Activated CD4-positive, CD25-positive, alpha-beta regulatory T cell treated with anti-CD3 and anti-CD28 coated beads, Interleukin-2, amount 50 U/mL, for 72 hours (primary cell): Measurements from ENCODE around the gene AGPAT3.

Source experiments
- DNase-seq: peaks from one replicate; pipeline ENCODE4 v3.0.0; 2021

The AGPAT3 gene

DNA sequence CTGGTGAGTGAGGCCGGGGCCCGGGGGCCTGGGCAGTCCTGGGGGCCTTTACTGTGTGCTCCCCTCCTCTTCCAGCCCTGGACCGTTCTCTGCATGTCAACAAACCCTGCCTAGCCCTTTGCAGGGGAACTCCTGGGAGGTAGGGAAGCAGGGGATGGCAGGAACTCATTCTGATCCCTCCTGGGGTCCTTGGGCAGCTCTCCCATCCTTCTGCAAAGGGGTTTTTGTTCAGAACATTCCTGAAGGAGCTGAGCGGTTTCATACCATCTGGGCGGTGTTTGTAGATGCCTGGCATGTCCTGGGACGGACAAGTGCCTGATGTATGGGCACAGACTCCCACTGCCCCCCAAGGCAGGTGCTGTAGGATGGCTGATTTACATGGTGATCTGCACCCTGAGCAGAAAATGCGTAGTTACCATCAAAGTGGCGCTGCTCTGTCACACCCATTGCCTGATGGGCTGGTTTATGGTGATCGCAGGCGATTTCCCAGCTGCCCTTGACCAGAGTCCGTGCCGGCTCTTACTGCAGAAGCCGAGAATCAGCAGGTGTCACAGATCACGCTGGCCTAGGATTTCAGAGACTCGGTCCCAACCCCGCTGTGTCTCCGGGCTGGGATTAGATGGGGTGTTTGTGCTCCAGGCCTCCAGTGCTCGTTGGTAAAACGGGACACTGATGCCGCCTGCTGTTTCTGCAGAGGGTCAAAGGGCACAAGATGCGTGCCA, 75.5 kb downstream of the AGPAT3 start:
- DNase-seq, result no peak

DNA sequence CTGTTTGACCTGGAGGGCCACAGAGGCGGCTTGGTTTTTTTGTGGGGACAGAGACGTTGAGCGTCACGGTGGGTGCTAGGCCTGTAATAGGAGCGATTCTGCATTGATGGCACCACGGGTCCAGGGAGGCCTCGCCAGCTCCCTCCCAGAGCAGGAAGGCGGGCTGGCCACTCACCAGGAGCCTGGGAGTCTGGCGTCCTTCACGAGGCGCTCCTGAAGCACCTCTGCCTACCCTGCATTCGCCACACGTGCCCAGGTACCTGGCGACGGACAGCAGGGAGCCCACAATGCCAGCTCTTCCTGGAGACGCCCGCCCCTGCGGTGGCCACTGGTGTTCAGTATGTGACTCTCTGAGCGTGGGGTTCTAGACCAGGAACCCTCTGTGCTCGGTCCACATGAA, 77.2 kb downstream of the AGPAT3 start:
- no peak for DNase-seq

DNA sequence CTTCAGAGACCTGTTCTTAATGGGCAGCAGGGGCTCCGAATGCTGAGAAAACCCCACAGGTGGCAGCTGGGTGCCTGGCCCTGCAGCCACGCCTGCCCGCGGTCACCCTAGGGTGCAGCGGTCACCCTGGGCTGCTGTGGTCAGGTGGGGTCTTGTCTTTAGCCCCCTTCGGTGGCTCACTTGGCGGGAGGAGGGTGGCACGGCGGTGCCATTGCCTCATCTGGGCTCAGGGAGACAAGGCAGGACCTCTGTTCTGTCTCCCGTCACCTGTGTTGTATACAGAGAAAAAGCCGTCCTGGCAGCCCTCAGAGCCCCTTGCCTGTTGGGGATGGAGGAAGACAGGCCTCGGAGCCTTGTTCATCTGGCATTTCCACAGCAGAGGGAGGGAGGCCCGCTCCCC, 77.6 kb downstream of the AGPAT3 start:
- DNase-seq, result no peak

DNA sequence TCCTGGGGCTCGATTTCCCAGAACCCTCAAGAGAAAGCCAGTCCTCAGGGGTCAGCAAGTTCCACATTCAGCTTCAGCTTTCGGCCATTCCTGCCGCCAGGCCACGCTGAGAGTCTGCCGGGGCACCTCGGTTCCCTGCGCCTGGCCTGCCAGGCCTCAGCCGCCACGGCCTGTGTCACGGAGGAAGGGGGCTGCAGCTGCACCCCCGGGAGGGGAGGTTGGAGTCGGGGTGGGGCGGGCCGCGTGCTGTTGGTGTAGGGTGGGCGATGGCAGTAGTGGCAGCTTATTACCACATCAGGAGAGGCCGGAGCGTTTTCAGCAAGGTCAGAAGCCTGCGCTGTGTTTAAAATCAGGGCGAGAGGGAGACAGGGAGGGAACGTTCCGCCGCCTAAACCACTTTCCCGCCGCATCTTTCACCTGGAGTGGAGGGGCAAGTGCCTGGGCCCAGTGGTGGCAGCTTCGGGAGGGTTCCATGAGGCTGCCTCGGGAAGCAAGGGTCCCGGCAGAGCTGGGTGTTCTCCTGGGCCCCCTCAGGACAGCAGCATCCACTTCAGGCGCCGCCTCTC, 78.6 kb downstream of the AGPAT3 start:
- no peak for DNase-seq

DNA sequence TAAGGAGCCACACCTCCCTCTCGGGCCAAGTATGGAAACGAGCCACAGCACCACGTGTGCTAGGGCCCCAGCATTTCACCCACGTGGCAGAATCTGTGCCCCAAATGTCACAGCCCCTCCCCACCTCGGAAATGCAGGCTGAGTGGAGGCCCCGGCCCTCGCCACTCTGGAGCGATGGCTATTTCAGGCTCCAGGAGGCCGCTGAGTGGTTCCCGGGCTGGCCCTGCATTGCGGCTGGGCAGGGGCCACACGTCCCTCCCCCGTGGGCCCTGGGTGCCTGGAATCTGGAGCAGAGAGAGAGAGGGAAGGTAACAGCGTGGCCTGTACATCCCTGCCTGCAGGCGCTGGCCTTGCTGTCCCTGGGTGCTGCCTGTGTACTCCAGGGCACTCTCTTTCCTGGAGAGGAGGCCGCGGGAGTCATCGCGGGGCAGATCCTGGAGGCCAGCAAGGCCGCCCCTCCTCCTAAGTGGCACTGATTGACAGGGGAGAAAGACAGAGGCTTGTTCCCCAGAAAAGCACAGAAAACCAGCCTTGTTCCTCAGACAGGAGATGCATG, 79.1 kb downstream of the AGPAT3 start:
- no peak for DNase-seq

DNA sequence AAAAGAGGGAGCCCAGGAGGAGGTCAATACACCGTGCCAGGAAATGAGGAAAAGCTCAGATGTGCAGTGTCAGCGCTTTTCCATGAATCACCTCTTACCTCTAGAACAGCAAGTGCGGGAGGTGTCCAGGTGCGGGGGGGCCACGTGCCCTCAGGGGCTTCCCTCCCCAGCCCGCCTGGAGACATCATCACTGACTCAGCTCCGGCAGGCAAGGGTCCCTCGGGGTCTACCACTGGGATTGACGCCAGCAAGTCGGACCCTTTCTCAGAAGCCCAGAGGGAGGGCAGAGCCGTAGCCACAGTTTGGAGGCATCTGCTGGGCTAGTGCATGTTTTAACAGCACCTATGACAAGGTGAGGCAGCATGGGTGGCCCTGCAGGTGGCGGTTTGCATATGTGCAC, 79.7 kb downstream of the AGPAT3 start:
- no peak for DNase-seq

DNA sequence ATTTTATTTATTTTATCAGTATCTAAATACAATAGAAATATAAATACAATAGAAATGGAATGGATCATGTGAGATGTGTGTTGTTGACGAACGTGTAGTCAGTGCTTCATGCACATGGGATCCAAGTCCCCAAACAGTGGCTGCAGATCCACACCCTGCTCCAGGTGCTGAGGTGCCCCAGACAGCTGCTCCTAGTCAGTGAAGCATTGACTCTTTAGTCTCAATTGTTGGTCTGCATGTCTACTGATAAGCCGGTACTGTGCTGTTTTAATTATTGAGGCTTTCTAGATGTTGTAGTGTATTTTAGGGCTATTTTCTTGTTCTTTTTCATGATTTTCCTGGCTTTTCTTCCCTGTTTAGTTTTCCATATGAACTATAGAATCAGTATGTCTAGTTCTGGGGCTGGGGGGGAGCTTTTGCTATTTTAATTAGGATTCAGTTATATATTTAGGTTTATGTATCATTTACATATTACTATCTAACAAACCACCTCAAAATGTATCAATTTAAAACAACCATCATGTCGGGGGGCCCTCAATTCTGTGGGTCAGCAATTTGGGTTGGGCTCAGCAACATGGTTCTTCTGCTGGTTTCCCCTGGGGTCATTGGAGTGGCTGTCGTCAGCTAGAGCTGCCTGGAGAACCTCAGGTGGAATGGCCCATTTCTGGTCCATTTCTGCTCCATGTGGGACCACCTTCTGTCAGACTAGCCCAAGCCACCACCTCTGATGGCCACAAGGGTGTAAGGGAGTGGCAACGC, 83.9 kb downstream of the AGPAT3 start:
- no peak for DNase-seq

DNA sequence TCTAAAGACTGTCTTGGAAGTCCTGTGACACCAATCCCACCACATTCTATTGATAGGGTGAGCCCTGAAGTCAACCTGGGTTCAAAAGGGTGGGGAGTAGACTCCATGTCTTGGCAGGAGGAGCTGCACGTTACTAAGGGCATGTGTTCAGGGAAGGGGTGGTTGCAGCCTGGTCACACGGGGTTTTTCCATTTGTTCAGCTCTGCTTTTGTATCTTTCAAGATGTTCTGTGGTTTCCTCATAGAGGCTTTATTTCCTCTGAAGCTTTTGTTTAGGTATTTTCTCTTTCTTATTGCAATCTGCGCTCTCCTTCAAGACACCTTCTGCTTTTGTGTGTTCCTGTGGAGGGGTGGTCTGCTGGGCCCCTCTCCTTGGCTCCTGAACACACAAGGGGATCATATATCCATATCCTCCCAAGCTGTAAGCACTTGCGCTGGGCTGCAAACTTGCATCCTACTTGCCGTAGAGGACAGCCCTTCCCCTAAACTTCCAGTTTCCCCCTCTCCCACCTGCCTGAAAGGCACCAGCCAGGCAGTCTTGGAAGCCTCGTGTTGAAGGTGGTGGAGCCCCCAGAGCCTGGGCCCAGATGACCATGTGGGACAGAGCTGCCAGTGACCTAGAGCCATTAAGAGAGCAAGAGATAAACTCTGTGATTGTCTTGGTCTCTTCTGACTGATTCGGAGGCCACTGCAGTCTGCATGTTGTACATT, 84.6 kb downstream of the AGPAT3 start:
- DNase-seq, result no peak

DNA sequence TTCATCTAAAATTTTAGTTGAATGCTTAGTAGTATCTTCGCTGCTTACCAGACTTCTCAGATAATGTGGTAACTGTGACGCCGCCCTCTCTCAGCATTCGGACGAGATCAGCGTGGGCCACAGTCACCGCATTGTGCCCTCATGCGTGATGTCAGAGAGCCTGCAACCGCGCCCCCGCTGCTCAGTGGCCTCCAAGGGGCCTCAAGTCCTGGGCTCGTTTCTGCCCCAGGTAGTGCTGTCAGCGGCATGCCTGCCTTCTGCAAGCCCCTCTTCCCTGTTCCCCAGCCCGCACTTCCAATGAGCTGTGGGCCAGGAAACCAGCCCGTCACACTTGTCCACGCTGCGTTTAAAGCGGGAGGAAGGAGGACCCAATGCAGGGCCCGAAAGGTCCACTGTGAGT, 85.5 kb downstream of the AGPAT3 start:
- DNase-seq, result no peak

DNA sequence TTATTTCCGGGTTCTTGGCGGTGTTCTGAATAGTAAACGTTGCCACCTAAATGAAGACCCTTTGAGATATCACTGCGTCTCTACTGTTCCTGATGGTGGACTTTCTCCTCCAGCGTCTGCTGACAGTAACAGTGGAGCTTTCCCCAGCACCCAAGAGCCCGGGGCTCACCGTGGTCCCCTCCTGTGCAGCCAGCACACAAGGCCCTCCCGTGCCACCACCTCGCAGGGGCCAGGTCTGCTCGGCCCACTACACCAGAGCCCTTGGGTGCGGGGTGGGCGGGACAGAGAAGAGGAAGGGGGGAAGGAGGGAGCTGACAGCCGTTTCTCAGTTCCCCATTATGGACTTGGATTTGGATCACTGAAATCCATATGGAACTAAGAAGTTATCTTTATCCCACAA, 85.9 kb downstream of the AGPAT3 start:
- DNase-seq, result no peak

DNA sequence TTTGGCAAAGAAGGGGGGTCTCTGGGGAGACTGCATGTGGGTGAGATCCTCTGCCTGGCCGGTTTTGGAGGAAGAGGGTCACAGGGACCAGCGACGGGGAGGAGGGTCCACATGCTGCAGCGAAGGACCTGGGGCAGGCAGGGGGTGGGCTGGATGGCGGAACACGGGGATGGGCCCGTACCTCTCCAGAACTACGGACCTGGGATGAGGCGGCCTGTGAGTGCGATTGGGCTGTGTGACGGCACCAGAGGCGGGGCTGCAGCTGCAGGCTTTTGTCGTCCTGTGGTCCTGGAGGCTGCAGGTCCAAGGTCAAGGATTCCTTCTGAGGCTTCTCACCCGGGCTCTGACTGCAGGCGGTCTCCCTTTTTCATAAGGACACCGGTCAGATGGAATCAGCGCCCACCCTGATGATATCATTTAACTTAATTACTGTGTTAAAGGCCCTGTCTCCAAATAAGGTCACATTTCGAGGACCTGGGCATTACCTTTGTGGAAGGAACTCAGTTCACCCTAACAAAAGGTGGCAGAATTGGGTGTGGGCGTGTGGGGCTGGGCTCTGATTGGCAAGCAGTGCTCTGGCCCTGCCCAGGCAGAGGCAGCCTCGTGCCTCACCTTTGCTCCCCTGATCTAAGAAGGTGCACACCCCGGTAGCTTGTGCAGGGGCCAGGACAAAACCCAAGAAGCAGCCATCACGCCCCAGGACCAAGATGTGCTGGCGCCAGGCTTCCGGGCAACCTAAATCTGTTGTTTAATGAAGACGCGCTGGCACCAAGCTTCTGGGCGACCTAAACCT, 87.1 kb downstream of the AGPAT3 start:
- DNase-seq, result no peak

DNA sequence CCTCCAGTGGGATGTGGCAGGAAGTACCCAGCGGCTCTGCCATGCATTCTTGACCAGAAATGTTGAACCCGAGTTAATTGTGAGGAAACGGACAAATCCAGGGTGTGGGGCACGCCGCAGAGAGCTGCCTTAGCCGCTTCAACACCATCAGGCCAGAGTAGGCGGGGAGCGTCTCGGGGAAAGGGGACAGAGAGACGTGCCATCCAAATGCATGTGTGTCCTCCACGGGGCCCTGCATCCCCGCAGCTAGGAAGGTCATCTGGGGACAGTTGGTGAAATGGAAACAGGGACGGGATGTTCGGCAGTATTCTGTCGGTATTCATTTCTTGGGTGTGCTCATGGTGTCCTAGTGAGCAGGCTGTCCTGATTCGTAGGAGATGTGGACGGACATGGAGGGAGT, 88.0 kb downstream of the AGPAT3 start:
- no peak for DNase-seq

DNA sequence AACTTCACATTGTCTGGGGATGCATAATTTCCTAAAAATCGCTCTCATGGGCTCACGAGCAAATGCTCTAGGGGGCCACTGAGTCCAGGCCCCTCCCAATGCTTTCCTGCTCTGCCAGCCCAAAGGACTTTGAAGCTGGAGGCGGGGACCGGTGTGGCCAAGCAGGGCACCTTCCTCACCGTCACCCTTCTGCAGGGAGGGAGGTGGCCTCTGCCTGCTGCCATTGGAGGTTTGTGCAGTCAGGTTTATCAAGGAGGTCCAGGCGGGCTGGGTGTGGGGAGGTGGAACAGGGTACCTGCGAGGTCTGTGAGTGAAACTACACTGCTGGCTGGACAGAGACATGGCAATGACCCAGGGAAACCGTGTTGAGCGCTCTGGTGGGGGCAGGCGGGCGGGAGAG, 89.0 kb downstream of the AGPAT3 start:
- DNase-seq, result no peak

DNA sequence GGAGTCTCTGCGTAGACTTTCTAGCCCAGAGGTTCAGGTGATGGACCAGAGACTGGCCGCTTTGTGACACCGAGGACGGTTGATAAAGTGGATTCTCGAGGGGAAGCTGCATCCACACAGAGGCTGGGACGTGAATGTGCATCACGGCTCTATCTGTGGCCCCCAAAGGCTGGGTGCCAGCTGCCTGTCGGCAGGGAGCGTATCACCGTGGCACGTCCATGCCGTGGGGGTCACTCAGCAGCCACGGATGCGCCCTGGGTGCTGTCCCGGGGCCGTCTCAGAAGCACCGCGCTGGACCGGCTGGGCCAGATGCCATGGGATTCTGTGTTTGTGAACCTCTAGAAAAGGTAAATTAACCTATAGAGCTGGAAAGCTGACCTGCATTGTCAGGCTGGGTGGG, 89.9 kb downstream of the AGPAT3 start:
- DNase-seq, result no peak

DNA sequence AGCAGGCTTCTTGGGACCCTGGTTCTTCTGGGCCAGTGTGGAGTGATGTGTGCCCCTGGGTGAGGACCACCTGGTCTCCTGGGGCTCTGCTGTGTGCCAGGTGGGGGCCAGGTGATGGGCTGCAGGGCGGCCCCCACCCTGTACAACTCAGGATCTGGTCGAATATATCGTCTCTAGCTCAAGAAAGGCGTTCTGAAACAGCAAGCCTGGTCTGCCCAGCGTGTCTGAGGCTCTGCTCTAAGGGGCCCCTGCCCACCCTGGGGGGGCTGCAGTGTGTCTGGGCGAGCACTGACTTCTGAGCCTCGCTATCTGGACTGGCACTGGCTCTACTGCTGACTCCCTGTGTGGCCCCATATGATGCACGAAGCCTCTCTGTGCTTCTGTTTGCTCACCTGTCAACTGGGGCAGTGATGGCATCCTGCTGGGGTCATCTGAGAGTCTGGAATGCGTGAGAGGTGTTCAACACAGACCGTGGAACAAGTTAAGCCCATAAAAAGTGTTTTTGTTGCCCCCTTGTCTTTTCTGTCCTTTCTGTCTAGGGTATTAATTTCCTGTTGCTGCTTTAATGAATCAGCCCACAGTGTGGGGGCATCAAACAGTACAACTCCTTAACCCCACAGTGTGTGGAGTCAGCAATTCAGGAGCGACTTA, 91.1 kb downstream of the AGPAT3 start:
- no peak for DNase-seq

DNA sequence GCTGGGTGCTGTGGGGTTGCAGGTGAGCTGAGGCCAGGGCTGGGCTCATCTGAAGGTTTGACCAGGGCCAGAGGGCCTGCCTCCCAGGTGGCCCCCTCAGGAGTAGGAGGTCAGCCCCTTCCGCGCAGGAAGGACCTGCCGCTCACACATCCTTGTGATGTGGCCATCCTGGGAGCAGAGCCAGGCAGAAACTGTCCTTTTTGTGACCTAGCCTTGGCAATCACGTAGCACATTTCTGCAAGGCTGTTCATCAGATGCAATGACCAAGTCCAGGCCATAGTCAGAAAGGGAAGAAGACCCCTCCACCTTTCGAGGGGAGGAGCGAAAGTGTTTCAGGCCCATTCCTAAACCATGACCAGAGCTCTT, 91.6 kb downstream of the AGPAT3 start:
- no peak for DNase-seq

DNA sequence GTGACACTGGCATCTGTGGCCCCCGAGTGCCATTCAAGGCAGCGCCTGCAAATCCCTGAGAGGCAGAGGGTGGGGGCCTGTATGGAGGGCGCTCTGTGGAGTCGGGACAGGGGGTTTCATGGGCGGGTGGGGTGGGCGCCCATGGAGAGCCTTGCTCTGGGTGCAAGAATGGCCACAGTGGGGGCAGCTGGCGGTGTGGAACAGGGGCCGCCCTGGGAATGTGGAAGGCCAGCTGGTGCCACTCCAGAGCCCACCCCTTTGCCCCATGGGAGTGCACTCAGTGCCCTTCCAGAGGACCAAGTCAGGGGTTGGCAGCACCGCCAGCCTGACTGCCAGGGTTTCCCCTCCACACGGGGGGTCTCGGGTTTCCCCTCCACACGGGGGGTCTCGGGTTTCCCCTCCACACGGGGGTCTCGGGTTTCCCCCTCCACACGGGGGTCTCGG, 92.1 kb downstream of the AGPAT3 start:
- DNase-seq, result no peak

DNA sequence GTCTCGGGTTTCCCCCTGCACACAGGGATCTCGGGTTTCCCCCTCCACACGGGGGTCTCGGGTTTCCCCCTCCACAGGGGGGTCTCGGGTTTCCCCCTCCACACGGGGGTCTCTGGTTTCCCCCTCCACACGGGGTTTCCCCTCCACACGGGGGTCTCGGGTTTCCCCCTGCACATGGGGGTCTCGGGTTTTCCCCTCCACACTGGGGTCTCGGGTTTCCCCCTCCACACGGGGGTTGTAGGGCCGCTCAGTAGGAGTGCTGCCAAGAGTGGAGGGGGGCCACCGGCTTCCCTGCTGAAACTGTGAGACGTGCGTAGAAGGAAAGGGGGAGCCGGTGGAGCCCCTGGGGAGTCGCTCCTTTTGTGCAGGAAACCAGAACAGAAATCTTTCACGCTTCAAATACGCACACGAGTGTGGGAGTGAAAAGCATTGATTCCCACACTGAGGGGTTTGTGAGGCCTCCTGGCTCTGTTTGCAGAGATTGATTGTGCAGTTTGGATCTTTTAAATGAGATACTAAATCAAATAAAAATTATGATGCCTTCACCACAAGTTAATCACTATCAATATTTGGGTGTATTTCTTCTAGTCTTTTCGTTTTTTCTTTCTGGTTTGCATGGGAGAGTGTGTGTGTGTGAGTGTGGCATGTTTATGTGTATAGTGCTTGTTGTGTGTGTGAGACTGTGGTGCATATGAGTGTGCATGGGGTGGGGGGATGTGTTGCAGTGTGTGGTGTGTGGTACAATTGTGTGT, 92.8 kb downstream of the AGPAT3 start:
- no peak for DNase-seq

DNA sequence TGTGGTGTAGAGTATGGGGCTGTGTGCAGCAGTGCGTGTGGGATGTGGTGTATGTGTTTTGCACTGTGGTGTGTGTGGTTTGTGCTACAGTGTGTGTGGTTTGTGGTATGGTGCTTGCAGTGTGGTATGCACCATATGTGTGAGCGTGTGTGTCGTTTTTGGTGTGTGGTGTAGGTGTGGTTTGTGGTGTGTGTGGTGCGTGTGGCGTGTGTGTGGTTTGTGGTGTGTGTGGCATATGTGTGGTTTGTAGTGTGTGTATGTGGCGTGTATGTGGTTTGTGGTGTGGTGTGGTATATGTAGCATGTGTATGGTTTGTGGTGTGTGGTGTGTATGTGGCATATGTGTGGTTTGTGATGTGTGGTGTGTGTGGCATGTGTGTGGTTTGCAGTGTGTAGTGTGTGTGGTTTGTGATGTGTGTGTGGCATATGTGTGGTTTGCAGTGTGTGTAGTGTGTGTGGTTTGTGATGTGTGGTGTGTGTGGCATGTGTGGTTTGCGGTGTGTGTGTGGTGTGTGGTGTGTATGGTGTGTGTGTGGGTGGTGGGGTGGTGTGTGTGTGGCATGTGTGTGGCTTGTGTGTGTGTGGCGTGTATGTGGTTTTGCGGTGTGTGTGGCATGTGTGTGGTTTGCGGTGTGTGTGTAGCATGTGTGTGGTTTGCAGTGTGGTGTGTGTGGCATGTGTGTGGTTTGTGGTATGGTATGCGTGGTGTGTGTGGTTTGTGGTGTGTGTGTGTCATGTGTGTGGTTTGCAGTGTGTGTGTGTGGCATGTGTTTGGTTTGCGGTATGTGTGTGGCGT, 93.5 kb downstream of the AGPAT3 start:
- no peak for DNase-seq
